HG02759 (cell line): ENCODE results near the gene OVOL2.
A peak's percentile ranks its signal among the peaks of the same experiment; 100 is the strongest.
"Not testable (repeated sequence)": the region's sequence is repeated elsewhere in the genome, so short reads cannot be mapped to it uniquely, and the experiment has no call there.

ENCODE experiments used
- ATAC-seq: cut with Tn5 transposase; IDR thresholded peaks from one replicate; pipeline ENCODE4 v1.9.1; 2021; ENCODE audit warnings: mild to moderate bottlenecking, moderate library complexity; ENCODE audit not compliant: unreplicated experiment

Gene OVOL2

GRCh38 chr20:18058661-18059467, 1.1 kb upstream of the OVOL2 start:
- no peak for ATAC-seq

- ATAC-seq, result no peak
Observed at GRCh38 chr20:18057994-18058349, 256 bp upstream of the OVOL2 start.

GRCh38 chr20:18056174-18057100, 1.3 kb downstream of the OVOL2 start:
- no peak for ATAC-seq

GRCh38 chr20:18055261-18055660, 2.5 kb downstream of the OVOL2 start:
- ATAC-seq, result no peak

GRCh38 chr20:18052856-18053255, 4.9 kb downstream of the OVOL2 start:
- no peak for ATAC-seq

- no peak for ATAC-seq
Observed at GRCh38 chr20:18050628-18051027, 7.1 kb downstream of the OVOL2 start.

GRCh38 chr20:18048176-18048575, 9.5 kb downstream of the OVOL2 start:
- ATAC-seq, result no peak

GRCh38 chr20:18046535-18046934, 11.2 kb downstream of the OVOL2 start:
- no peak for ATAC-seq

- no peak for ATAC-seq
Observed at GRCh38 chr20:18042229-18042628, 15.5 kb downstream of the OVOL2 start.

GRCh38 chr20:18041462-18041861, 16.3 kb downstream of the OVOL2 start:
- no peak for ATAC-seq

GRCh38 chr20:18039063-18039462, 18.7 kb downstream of the OVOL2 start:
- ATAC-seq, result no peak

- no peak for ATAC-seq
Observed at GRCh38 chr20:18034039-18034438, 23.7 kb downstream of the OVOL2 start.

- ATAC-seq, result no peak
Observed at GRCh38 chr20:18032977-18033892, 24.5 kb downstream of the OVOL2 start.

GRCh38 chr20:18031888-18032509, 25.7 kb downstream of the OVOL2 start:
- no peak for ATAC-seq

GRCh38 chr20:18031050-18031449, 26.7 kb downstream of the OVOL2 start:
- ATAC-seq, result no peak

- no peak for ATAC-seq
Observed at GRCh38 chr20:18030020-18030419, 27.7 kb downstream of the OVOL2 start.

- ATAC-seq, result not testable (repeated sequence)
Observed at GRCh38 chr20:18027011-18027410, 30.7 kb downstream of the OVOL2 start.

- ATAC-seq, result no peak
Observed at GRCh38 chr20:18024606-18025127, 33.0 kb downstream of the OVOL2 start.

- no peak for ATAC-seq
Observed at GRCh38 chr20:18020931-18021330, 36.8 kb downstream of the OVOL2 start.

- peak; percentile 75 for ATAC-seq
Observed at GRCh38 chr20:18019068-18019467, 38.6 kb downstream of the OVOL2 start.
